Measurements from ENCODE around the gene PPA2. TPM values are rescaled to one million over a fixed set of nuclear protein-coding genes. Genes with fewer than 3 reads are reported as not detected.
"Not testable (repeated sequence)": the region's sequence is repeated elsewhere in the genome, so short reads cannot be mapped to it uniquely, and the experiment has no call there.

Gene PPA2
- 51.4 TPM for polyA plus RNA-seq (ENCODE audit: insufficient read length)

DNA sequence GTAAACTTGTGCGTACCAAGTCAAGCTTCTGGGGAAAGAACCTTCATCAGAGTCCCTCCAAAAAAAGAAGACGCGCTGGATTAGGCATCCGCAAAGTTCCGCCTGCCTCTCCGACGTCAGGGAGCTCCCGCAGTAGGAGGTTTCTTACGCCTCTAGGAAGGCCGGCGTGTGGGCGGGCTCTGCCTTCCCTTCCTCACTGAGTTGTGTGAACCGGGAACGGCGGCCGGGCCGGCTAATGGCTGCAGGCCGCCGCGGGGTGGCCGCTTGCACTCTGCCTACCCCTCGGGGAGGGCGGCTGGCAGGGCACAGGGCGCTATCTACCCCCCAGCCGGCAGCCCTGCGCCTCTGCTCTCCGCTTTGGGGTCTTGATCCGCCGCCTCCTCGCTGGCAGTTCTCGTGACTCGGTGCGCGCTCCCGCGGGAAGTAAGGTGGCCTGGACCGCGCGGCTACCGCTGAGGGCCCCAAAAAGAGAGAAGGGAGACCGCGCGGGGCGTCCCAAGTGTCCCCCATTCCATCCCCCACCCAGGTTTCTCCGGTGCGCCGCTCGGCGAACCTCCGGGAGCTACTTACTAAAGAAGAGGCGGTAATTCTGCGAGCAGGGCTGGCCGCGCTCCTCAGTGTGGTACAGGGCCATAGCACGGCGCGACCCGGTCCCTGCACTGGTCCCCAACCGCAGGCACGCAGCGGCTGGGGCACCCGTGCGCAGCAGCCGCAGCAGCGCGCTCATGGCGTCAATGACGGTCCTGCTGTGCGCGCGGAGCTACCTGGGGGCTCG, at the start of gene PPA2:
PPA2 (minus strand) TSS at position 739 of the 775 bp plus-strand sequence; CDS start at position 727, 12 bp downstream.
- DNase-seq (ENCODE audit: low read depth), result peak; percentile 72

DNA sequence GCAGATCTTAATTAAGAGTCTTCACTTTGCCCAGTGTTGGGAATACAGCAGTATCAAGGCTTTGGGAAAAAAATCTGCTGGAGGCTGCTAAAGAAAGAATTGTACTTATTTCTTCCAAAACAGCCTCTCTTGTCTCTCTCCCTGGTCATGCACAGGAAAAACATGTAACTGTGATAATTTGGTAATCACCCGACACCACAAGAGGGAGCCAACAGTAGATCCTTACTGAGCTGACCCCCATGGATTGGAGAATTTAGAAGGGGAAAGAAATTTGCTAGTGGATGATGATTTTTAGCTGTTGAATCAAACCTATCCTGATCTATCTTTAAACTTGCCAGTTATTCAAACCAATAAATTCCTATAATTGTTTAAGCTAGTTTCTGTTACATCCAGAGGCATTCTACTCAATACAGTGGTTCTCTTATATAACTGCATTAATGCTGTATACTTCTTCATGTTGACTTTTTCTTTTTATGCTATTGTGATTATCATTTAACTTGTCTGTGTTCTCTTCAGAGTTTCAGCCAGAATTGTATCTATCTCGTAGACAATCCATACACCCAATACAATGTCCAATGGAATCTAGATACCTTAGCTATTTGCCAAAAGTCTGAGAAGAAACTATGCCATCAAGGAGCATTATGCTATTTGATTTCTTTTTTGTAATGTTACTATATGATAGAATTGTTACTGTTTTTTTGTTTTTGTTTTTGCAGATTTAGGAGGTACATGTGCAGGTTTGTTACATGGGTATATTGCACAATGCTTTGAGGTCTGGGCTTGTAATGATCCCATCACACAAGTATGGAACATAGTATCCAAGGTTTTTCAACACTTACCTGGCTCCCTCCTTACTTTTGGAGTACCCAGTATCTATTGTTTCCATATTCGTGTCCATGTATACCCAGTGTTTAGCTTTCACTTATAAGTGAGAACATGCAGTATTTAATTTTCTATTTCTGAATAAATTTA, 47.2 kb upstream of the PPA2 start:
- peak; percentile 1 for DNase-seq (ENCODE audit: low read depth)

DNA sequence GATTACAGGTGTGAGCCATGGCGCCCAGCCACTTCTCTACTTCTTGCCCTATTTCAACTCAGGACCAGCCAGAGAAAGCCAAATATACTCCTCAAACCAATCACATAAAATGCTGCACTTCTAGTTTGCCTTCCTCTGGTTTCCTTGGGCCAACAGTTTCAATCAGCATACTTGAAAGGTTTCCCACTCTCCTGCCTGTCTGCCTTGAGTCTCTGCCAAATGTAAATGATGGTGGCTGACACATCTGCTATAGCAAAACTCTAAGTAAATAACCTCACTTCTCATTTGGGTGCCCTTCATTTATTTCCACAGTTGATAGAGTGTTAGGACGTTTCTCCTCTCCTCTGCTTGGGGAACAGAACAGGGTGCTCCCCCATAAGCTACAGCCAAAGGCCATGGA, 36.4 kb upstream of the PPA2 start:
- no peak for DNase-seq (ENCODE audit: low read depth)

DNA sequence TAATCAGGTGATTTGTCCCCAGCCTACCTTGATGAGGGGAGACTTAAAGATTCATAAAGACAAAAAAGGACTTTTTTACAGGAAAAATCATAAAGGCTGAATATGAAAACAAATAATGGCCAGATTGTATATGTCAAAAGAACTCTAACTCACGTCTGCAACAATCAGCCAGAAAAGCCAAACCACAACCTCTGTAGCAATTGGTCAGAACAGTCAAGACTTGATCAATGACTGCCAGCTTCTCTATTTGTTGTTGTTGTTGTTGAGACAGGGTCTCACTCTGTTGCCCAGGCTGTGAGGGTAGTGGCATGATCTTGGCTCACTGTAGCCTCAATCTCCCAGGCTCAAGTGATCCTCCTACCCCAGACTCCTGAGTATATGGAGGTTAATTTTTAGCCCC, 35.9 kb upstream of the PPA2 start:
- DNase-seq (ENCODE audit: low read depth), result no peak

DNA sequence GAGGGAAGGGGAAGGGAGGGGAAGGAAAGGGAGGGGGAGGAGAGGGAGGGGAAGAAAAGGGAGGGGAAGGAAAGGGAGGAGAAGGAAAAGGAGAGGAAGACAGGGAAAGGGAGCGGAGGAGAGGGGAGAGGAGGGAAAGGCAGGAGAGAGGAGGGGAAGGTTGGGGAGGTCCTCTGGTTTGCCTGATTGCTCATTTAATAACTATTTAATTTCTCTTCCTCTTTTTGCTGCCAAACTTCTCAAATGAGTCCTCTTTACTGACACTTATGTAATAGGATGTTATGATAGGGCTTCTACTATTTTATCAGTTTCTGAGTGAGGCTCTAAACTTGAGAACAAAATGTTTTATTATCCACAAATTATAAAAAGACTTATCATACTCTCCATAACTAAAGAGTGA, 35.4 kb upstream of the PPA2 start:
- no peak for DNase-seq (ENCODE audit: low read depth)

DNA sequence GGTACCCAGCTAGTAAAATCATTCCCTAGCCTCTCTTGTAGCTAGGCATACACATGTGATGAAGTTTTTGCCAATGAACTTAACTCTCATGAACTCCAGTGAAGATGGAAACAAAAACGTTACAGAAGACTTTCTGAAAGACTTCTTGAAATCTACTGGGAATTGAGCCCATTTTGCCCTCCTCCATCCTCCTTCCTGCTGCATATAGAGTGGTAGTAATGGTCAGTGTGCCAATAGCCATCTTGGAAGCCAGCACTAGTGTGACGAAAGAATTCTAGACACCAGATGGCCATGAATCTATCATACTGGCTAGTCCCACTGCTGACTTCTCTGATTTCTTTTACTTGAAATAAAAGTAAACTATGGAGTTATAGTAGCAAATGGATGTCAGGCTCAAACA, 30.9 kb upstream of the PPA2 start:
- DNase-seq (ENCODE audit: low read depth), result no peak

DNA sequence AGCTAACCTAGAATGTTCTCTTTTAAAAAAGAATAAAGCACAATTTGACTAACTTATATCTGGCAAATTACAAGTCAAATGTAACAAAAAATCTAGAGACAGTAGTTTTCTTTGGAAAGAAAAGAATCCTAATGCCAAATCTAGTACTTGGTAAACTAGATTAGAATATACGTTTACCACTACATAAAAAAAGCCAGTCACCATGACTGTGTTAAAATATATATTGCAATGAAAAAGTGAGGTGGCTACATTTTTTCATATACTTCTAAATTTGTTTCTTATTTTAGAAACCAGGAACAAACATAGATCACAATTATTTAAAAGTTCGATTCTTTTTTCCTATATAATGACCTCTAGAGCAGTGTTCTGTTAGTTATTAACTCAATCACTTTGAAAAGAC, 29.6 kb upstream of the PPA2 start:
- no peak for DNase-seq (ENCODE audit: low read depth)

DNA sequence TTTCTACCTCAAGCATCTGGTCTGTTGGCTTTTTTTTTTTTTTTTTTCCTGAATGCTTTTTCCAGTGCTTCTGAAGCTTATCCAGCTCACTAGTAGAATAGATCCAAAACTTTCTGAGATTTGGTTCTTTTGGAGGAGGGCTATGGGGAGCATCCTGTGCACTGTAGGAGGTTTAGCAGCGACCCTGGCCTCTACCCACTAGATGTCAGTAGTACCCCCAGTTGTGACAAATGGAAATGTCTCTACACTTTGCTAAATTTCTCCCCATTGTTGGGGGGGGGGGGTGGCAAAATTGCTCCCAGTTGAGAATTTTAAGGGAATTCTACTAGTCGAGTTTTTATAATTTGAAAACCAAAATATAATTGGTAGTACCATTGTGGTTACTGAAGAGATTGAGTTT, 23.0 kb upstream of the PPA2 start:
- no peak for DNase-seq (ENCODE audit: low read depth)

DNA sequence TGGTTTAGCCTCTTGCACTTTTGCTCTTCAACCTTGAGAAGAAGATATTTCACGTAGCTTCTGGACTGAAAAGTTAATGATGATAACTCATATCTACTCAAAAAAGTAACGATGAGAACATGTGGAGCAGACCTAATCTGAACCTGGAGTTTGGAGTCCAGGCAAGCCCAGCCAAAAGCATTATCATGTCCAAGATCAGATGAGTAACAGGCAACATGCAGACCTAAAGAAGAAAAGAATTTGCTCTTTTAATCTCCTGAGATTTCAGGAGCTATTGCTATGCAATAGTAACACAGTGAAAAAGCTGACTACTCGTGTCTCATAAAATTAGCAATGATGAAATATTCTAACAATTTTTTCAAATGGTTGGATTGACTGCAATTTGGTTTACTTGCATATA, 21.8 kb upstream of the PPA2 start:
- DNase-seq (ENCODE audit: low read depth), result no peak

DNA sequence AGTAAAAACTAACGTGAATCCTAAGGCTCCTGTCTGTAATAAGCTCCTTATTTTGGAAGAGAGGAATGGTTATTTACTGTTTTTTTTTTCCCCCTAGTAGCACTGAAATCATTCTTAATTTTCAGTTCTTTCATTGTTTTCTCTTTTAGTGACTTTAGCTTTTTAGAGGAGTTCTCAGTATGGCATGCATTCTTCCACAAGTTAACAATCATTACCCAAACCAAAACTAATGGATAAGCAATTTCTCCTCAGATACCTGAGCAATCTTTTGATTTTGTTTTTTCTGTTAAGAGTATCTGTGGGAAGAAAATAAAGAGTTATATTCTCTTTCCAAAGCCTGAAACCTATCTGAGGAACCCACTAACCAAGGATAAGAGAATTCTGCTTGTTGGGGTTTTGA, 16.7 kb upstream of the PPA2 start:
- DNase-seq (ENCODE audit: low read depth), result no peak

DNA sequence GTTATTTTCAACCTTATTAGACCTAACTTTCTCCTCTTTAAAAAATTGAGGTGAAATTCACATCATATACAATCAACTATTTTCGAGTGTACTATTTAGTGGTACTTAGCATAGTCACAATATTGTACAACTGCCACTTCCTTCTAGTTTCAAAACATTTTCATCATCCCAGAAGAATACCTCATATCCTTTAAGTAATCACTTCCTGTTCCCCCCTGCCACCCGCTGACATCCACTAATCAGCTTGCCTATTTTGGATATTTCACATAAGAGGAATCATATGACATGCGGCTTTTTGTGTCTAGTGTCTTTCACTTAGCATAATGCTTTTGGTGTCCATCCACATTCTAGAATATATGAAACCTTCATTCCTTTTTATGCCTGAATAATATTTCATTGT, 10.0 kb upstream of the PPA2 start:
- DNase-seq (ENCODE audit: low read depth), result no peak

DNA sequence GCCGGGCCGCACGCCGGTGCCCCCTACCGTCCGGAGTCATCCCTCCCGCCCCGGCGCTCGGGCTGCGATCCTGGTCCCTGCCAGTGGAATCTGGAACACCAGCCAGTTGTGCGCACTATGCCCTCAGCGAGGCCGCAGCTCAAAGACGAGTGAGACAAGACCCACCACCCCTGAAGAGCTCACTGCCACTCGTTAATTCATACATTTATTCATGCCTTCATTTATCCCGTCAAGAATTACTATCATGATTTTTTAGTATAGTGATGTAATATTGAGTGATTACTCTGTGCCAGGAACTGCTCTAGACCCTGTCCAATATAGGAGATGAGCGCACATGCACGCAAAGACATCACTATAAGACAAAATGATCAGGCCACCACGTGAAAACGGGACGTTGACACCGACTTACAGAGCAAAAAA, 247 bp upstream of the PPA2 start:
- no peak for DNase-seq (ENCODE audit: low read depth)

DNA sequence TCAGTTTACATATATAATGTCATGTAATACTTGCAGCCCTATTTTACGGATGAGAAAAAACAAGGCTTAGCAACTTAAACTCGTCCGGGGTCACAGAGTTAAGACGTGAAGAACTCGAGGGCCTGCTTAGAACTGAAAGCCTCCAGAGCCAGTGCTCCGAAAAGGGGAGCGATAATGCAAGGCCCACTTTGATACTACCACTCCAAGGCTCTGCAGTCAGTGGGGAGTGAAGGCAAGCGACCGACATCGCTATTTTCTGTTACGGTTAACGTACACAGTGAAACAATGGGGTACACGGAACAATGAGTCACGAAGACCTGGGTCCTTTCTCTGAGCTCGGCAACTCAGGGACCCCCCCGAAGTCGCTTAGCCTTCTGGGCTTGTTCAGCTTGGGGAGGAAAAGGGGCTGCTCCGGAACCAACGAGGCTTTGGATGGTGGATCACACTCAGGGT, 965 bp downstream of the PPA2 start:
- DNase-seq (ENCODE audit: low read depth), result no peak

DNA sequence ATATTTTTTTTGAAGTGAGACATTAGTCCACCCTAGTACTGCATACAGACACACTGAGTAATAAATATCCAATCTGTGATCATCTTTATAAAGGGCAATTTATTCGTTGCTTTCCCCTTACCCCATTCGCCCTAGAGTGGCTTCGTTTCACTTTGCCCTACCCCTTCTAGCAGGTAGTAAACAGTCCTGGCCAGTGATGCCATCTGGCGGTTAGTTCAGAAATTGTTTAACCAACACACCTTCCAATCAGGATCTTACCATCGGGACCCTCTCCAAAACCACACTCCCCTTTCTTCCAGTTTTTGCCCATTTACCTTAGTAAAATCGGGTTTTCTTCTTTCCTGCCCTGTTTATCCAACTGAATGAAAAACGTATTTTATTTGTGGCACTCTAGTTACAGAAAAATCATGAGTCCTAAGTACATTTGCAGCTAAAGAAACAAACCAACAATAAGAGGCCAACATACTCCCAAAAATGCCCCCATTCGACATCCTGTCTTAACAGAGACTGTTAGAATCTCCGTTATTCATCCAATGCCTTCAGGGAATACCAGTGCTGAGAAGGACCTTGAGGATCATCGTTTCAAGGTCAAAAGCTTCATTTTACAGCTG, 2.2 kb downstream of the PPA2 start:
- DNase-seq (ENCODE audit: low read depth), result peak; percentile 75

DNA sequence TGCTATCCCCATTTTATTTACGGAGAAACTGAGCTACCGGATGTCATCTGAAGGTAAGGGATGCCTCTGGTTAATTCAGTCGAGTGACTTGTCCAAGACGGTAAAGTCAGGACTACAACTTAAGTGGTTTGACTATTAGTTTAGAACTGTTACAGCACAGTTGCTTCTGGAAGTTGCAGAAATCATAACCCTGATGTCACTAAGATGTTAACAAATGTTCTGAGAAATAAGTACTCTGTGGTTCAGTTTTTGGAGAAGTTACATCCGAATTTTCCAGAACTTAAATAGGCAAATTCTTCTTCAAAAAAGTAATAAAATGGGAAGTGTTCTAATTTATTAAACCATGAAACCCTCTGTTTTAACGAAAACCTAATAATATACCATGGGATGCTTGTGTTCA, 3.1 kb downstream of the PPA2 start:
- no peak for DNase-seq (ENCODE audit: low read depth)

DNA sequence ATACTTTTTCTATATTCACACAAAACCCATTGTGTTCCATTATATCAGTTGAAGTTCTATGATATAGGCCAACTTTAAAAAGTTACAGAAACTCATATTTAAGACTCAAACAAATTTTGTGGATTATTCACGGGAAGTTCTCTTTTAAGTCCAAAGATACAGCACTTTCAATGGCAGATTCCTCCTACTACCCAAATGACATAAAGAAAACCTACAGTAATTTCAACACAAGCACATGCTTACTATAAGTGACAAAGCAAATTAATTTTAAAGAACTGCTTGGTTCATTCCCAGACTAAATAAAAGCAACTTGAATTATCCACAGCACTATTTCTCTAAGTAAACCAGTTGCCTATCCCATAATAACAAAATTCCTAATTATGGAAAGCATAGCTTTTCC, 4.1 kb downstream of the PPA2 start:
- DNase-seq (ENCODE audit: low read depth), result no peak

DNA sequence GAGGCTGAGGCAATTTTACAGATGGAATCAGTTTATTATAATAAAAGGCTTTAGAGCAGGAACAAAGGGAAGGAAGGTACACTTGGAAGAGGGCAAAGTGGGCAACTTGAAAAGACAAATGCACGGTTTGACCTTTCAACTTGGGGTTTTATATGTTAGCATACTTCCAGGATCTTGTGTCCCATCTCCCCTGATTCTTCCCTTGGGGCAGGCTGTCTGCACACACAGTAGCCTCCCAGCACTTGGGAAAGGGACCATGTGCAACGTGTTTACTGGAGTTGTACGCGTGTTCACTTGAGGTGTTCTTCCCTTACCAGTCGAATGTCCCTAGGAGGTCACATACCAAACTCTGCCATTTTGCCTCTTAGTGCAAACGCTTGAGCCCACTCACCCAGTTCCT, 7.3 kb downstream of the PPA2 start:
- DNase-seq (ENCODE audit: low read depth), result no peak

DNA sequence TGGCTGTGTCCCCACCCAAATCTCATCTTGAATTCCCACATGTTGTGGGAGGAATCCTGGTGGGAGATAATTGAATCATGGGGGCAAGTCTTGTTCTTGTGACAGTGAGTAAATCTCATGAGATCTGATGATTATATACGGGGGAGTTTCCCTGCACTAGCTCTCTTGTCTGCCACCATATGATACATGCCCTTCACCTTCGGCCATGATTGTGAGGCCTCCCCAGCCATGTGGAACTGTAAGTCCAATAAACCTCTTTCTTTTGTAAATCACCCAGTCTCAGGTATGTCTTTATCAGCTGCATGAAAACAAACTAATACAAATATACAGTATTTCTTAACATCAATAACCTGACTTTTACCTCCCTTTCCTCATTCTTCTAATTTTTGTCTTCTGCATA, 9.3 kb downstream of the PPA2 start:
- DNase-seq (ENCODE audit: low read depth), result not testable (repeated sequence)

DNA sequence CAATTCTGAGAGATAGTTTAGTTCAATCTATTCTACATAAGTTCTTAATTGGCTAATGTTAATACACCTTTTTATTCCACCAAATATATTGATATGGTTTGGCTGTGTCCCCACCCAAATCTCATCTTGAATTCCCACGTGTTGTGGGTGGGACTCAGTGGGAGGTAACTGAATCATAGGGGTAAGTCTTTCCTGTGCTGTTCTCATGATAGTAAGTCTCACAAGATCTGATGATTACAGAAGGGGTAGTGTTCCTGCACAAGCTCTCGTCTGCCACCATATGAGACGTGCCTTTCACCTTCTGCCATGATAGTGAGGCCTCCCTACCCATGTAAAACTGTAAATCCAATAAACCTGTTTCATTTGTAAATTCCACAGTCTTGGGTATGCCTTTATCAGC, 11.3 kb downstream of the PPA2 start:
- no peak for DNase-seq (ENCODE audit: low read depth)

DNA sequence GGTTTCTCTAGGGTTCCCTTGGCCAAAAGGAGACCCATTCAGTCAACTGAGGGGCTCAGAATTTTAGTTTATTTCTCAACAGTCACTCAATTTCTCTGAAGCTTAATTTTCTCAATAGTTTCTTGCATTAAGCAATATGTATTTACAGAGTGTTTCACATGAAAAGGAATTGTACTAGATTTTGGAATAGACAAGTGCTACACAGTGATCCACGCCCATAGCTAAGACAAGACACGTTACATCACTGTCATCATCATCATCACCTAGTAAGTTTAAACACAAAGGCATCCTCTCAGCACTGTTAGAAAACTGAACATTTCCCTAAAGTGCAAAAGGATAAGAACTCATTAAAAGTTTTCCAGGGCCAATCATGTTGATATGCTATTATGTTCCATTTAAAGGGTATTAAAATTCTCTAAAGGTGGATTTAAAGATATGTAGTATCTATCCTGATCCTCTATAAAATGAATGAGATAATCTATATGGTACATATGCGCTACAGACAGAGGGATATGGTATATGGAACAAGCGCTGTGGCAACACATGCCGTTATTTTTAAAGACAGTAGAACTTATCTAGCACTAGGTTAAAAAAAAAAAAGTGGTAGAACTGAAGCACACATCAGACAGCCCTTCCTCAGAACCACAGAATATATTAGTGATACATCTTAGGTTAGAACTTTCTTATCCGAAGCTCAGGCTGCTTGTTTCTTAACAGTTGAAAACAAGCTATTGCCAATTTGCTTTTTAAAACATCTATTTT, 12.1 kb downstream of the PPA2 start:
- DNase-seq (ENCODE audit: low read depth), result no peak

DNA sequence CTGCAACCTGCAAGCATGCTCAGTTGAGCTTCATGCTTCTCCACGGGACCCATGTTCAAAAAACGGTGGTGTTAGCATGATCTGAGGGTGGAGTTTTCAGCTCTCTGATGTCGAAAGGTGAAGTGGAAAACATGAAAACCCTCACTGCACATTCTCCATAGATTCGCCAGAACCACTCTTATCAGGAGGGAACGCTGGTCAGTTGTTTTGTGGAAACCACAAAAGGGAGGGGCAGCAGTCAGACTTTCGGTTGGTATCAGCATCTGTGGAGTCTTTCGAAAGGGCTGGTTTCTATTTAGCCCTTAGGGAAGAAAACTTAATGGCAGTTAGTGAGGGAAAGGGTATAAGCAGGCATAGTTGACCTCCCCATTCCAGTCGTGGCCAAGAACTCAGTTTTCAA, 12.6 kb downstream of the PPA2 start:
- no peak for DNase-seq (ENCODE audit: low read depth)

DNA sequence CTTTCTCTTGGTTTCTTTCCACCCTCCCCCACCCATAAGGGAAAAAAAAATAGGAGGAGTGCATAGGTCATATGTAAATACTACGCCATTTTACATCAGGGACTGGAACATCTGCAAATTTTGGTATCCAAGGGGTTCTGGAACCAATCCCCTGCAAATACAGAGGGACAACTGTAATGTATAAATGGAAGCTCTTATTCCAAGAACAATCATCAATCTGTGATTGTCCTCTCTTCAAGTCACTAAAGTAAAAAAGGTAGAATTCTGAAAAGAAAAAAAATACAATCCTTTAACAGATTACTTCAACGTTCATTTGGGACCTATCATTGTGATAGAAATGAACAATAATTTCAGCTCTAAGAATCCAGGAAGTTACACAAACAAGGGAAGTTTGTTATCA, 13.6 kb downstream of the PPA2 start:
- DNase-seq (ENCODE audit: low read depth), result no peak

Data from forelimb muscle (tissue), 1 donor.